H9 (cell line): Measurements from ENCODE around the gene COX7A2L. TPM values are rescaled to one million over a fixed set of nuclear protein-coding genes. Genes with fewer than 3 reads are reported as not detected.

Experiments used
- DNase-seq: peaks from one replicate; pipeline ENCODE4 v3.0.0-alpha.2; 2017
- H2AFZ ChIP-seq: one replicate; pipeline ENCODE4 v1.6.1; 2013; ENCODE audit warnings: mild to moderate bottlenecking, low read length, control low read depth, moderate library complexity
- H2AK5ac ChIP-seq: 2 replicates; pipeline ENCODE4 v1.6.1; 2013; ENCODE audit warnings: low read length, control low read depth, mixed read lengths; ENCODE audit not compliant: insufficient read length
- H2BK120ac ChIP-seq: one replicate; pipeline ENCODE4 v1.6.1; 2013; ENCODE audit warnings: low read depth, mild to moderate bottlenecking, low read length, control low read depth, inconsistent platforms; ENCODE audit not compliant: poor library complexity, severe bottlenecking
- H2BK12ac ChIP-seq: 2 replicates; pipeline ENCODE4 v1.6.1; 2013; ENCODE audit warnings: low read length, control low read depth, mixed read lengths, low read depth; ENCODE audit not compliant: insufficient read length
- H2BK15ac ChIP-seq: 2 replicates; pipeline ENCODE4 v1.6.1; 2013; ENCODE audit warnings: low read depth, low read length, control low read depth
- H2BK20ac ChIP-seq: one replicate; pipeline ENCODE4 v1.6.1; 2013; ENCODE audit warnings: low read depth, mild to moderate bottlenecking, low read length, control low read depth, inconsistent platforms; ENCODE audit not compliant: poor library complexity, severe bottlenecking
- H2BK5ac ChIP-seq: 2 replicates; pipeline ENCODE4 v1.6.1; 2013; ENCODE audit warnings: low read length, control low read depth, mixed read lengths; ENCODE audit not compliant: insufficient read length
- H3K14ac ChIP-seq: 2 replicates; pipeline ENCODE4 v1.6.1; 2013; ENCODE audit warnings: low read length, control low read depth; ENCODE audit not compliant: insufficient read depth
- H3K18ac ChIP-seq: 2 replicates; pipeline ENCODE4 v1.6.1; 2013; ENCODE audit warnings: low read depth, mild to moderate bottlenecking, mixed read lengths, low read length, control low read depth; ENCODE audit not compliant: insufficient read length
- H3K23ac ChIP-seq: 2 replicates; pipeline ENCODE4 v1.6.1; 2013; ENCODE audit warnings: low read length, control low read depth, mixed read lengths, low read depth; ENCODE audit not compliant: insufficient read length
- H3K23me2 ChIP-seq: 2 replicates; pipeline ENCODE4 v1.6.1; 2013; ENCODE audit warnings: low read depth, mild to moderate bottlenecking, mixed read lengths, low read length, control low read depth; ENCODE audit not compliant: insufficient read length, poor library complexity, severe bottlenecking
- H3K27ac ChIP-seq: 2 replicates; pipeline ENCODE4 v1.5.1; 2013; ENCODE audit warnings: low read length, control low read depth, mixed read lengths, low read depth; ENCODE audit not compliant: insufficient read length
- H3K27me3 ChIP-seq: 2 replicates; pipeline ENCODE4 v1.6.1; 2013; ENCODE audit warnings: low read length, control low read depth, inconsistent platforms; ENCODE audit not compliant: insufficient read depth
- H3K4ac ChIP-seq: 2 replicates; pipeline ENCODE4 v1.6.1; 2013; ENCODE audit warnings: low read depth, mild to moderate bottlenecking, control low read depth, inconsistent platforms, low read length, moderate library complexity
- H3K4me1 ChIP-seq: 2 replicates; pipeline ENCODE4 v1.6.1; 2013; ENCODE audit warnings: low read length, control low read depth, inconsistent platforms; ENCODE audit not compliant: insufficient read depth
- H3K4me2 ChIP-seq: 2 replicates; pipeline ENCODE4 v1.6.1; 2013; ENCODE audit warnings: low read length, control low read depth, mixed read lengths; ENCODE audit not compliant: insufficient read length, insufficient read depth
- H3K56ac ChIP-seq: 2 replicates; pipeline ENCODE4 v1.6.1; 2013; ENCODE audit warnings: low read depth, mild to moderate bottlenecking, mixed read lengths, low read length, control low read depth; ENCODE audit not compliant: insufficient read length
- H3K79me1 ChIP-seq: 2 replicates; pipeline ENCODE4 v1.6.1; 2013; ENCODE audit warnings: low read depth, mild to moderate bottlenecking, moderate library complexity, low read length, control low read depth, inconsistent platforms; ENCODE audit not compliant: insufficient read depth, poor library complexity, severe bottlenecking
- H3K79me2 ChIP-seq: 2 replicates; pipeline ENCODE4 v1.6.1; 2013; ENCODE audit warnings: low read length, control low read depth, inconsistent platforms; ENCODE audit not compliant: insufficient read depth
- H3K9ac ChIP-seq: 2 replicates; pipeline ENCODE4 v1.6.1; 2013; ENCODE audit warnings: low read length, control low read depth, mixed read lengths; ENCODE audit not compliant: insufficient read length; ENCODE audit errors: extremely low read depth
- H3K9me3 ChIP-seq: one replicate; pipeline ENCODE4 v1.6.1; 2013; ENCODE audit warnings: low read depth, low read length, inconsistent platforms; ENCODE audit not compliant: control insufficient read depth
- H3T11ph ChIP-seq: one replicate; pipeline ENCODE4 v1.6.1; 2013; ENCODE audit warnings: mild to moderate bottlenecking, low read length, control low read depth, inconsistent platforms
- H4K20me1 ChIP-seq: one replicate; pipeline ENCODE4 v1.6.1; 2013; ENCODE audit not compliant: control insufficient read depth, insufficient read length, insufficient read depth
- H4K5ac ChIP-seq: 2 replicates; pipeline ENCODE4 v1.6.1; 2013; ENCODE audit warnings: low read depth, mild to moderate bottlenecking, mixed read lengths, low read length, control low read depth; ENCODE audit not compliant: insufficient read length
- H4K8ac ChIP-seq: replicated peaks from 2 replicates; pipeline ENCODE4 v1.6.1; 2013; ENCODE audit warnings: low read length, control low read depth, mixed read lengths, low read depth; ENCODE audit not compliant: insufficient read length
- H4K91ac ChIP-seq: 2 replicates; pipeline ENCODE4 v1.6.1; 2013; ENCODE audit warnings: low read depth, mild to moderate bottlenecking, moderate library complexity, mixed read lengths, low read length, control low read depth; ENCODE audit not compliant: insufficient read length
- H3K27ac Mint-ChIP-seq, 3 experiments: 2 replicates in 2 of 3; 3 replicates in 1 of 3; pipeline ENCODE4 v1.8.0; 2020 to 2021; ENCODE audit warnings: mixed read lengths in 3 of 3, mild to moderate bottlenecking in 1 of 3, moderate library complexity in 1 of 3
- H3K27me3 Mint-ChIP-seq: 2 replicates; pipeline ENCODE4 v1.8.0; 2021; ENCODE audit warnings: low read depth, mild to moderate bottlenecking, moderate library complexity, mixed read lengths
- H3K36me3 Mint-ChIP-seq, 3 experiments: 2 replicates in 2 of 3; 3 replicates in 1 of 3; pipeline ENCODE4 v1.8.0; 2020 to 2021; ENCODE audit warnings: low read depth in 3 of 3, mixed read lengths in 3 of 3; ENCODE audit not compliant: insufficient read depth in 1 of 3
- H3K4me1 Mint-ChIP-seq, 2 experiments: 2 replicates each; pipeline ENCODE4 v1.8.0; 2020; ENCODE audit warnings: mixed read lengths in 2 of 2
- H3K4me3 Mint-ChIP-seq, 2 experiments: 2 replicates in 1 of 2; 3 replicates in 1 of 2; pipeline ENCODE4 v1.8.0; 2020 to 2021; ENCODE audit warnings: mild to moderate bottlenecking in 2 of 2, mixed read lengths in 2 of 2, moderate library complexity in 1 of 2
- H3K9me3 Mint-ChIP-seq, 2 experiments: 2 replicates in 1 of 2; 3 replicates in 1 of 2; pipeline ENCODE4 v1.8.0; 2020; ENCODE audit warnings: mild to moderate bottlenecking in 2 of 2, mixed read lengths in 2 of 2, moderate library complexity in 1 of 2
- CTCF ChIP-seq: fragments of 200-600 bp; sonication (generic); conservative IDR thresholded peaks from 3 replicates; pipeline ENCODE4 v1.8.0; 2021; ENCODE audit warnings: antibody characterized with exemption, mild to moderate bottlenecking
- WGBS: extraction: QIAGEN DNeasy Blood & Tissue Kit; methylation state at CpG from one replicate; pipeline ENCODE4 v1.1.7; 2013; ENCODE audit warnings: missing lambda C conversion rate, low lambda C conversion rate, mixed read lengths; ENCODE audit not compliant: insufficient read length; ENCODE audit errors: extremely low coverage; 5-methylcytosine and 5-hydroxymethylcytosine counted together
- total RNA-seq: library from RNA; stranded (reverse); gene quantifications from 2 replicates; pipeline ENCODE4 v1.2.1, GENCODE V29; 2021

Gene COX7A2L
- total RNA-seq, 1 experiment from 2014 or later: 102 TPM

- Mint-ChIP-seq H3K4me1 (no peaks in the 10 kb centered on the region), H3K36me3 (peaks cover 17 to 29% (median 20%) of the 10 kb centered on the region in 3 experiments; a peak in 6 of 7 replicates), H3K4me3 (no peak overlapping the region), H3K27me3 (no peaks in the 10 kb centered on the region), H3K27ac (no peak overlapping the region), H3K9me3 (no peaks in the 10 kb centered on the region)
- Histone ChIP-seq H3K79me2 (no peaks in the 10 kb centered on the region), H3K4me1 (no peaks in the 10 kb centered on the region), H2AK5ac (no peak overlapping the region), H4K5ac (no peak overlapping the region), H2BK5ac (no peak overlapping the region), H3K23ac (no peak overlapping the region), H3K79me1 (no peaks in the 10 kb centered on the region), H2BK15ac (no peak overlapping the region), H3K4ac (no peak overlapping the region), H2BK12ac (no peak overlapping the region), H4K91ac (no peak overlapping the region), H3K9me3 (no peaks in the 10 kb centered on the region), H3T11ph (no peak overlapping the region), H2BK20ac (no peak overlapping the region), H4K8ac (no peak overlapping the region), H4K20me1 (no peaks in the 10 kb centered on the region), H2BK120ac (no peak overlapping the region), H3K56ac (no peak overlapping the region), H3K27ac (no peak overlapping the region), H2AFZ (no peak overlapping the region), H3K9ac (no peak overlapping the region), H3K27me3 (no peaks in the 10 kb centered on the region), H3K18ac (no peak overlapping the region), H3K4me2 (no peak overlapping the region), H3K14ac (no peak overlapping the region), H3K23me2 (no peaks in the 10 kb centered on the region)
- no peak for DNase-seq
- no peak for TF ChIP-seq CTCF
- no CpG with 5 or more reads among the region's 5 CpGs for WGBS
Observed at GRCh38 chr2:42319265-42319664, 41.8 kb downstream of the COX7A2L start.
